Measurements from ENCODE around the gene ADCY4.

Gene ADCY4

DNA sequence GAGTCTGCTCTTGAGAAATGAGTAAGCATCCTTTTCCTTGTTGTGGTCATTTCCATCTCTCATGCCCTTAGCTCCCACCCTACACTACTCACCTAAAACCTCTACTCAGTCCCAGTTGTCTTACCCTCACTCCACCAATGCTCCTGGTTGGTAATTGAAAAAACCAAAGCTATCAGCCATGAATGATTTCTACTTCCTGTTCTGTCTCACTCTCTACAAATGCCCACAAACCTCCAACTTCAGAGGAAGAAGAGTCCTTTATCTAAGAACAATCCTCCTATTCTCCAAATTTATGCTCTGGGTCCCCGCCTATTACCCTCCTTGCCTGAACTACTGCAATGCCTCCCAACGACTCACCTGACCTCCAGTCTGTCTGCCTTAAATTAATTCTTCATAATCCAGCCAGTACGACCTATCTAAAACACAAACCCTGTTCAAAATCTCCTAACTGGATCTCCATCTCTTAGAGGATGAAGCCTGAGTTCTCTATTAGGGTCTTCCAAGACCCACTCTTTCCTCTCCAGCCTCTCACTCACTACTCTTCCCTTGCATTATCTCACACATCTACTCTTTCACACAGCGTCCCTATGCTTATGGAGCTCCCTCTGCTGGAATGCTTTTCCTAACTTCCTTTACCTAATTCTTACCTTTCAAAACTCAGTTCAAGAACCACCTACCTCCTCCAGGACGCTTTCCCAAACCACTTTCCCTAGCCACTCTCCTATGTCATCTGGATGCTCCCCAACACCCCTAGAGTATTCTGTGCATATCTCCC is 37.5 kb downstream of the ADCY4 start:
- no peak for DNase-seq (ENCODE audit: low spot score)

- no peak for DNase-seq (ENCODE audit: low spot score)
Measured at GRCh38 chr14:24296341-24297157, 38.3 kb downstream of the ADCY4 start.

GRCh38 chr14:24293525-24293924 is 41.3 kb downstream of the ADCY4 start:
- DNase-seq (ENCODE audit: low spot score), result no peak

DNA sequence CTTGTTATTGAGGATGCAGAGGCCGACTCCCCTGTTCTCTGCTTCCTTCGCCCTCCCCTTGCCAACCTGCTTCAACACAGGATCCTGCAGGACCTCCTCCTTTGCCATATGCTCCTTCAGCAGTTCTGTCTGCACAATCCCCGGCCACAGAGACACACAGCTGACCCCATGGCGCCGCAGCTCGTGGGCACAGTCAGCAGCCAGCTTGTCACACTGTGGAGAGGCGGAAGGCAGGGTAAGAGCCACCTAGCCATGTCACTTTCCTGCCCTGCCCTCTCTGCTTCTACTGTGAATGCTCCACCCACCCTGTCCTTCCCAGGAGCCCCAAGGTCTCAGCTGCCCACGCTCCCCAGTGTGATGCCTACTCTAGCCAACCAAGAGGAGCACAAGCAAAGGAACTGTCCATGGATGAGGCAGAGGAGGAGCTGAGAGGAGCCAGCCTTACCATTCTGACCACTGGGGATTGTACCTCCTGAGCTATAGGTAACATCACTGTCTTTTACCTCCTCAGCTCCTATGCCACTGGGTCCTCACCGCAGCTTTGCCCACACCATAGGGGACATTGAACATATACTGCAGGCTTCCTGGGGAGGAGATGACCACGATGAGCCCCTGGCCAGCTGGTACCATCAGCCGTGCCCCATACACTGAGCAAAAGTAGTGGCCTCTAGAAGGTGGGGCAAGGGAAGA is 42.6 kb downstream of the ADCY4 start:
- DNase-seq (ENCODE audit: low spot score), result no peak

GRCh38 chr14:24291446-24292117 is 43.3 kb downstream of the ADCY4 start:
- DNase-seq (ENCODE audit: low spot score), result no peak

- DNase-seq (ENCODE audit: low spot score), result no peak
Measured at GRCh38 chr14:24290746-24291145, 44.1 kb downstream of the ADCY4 start.

- DNase-seq (ENCODE audit: low spot score), result no peak
Measured at GRCh38 chr14:24289649-24290280, 45.1 kb downstream of the ADCY4 start.

DNA sequence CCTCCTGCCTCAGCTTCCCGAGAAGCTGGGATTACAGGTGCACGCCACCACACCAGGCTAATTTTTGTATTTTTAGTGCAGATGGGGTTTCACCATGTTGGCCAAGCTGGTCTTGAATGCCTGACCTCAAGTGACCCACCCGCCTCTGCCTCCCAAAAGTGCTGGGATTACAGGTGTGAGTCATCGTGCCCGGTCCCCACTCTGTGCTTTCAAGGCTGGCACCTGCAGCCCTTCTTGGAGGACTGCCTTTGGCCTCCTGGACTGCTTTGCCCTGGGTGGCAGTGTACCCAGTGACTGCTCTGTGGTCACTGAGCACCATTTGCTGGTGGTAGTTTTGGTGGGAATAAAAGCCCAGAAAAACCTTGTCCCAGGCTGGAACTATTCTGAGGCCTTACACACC is 47.9 kb downstream of the ADCY4 start:
- DNase-seq (ENCODE audit: low spot score), result no peak

DNA sequence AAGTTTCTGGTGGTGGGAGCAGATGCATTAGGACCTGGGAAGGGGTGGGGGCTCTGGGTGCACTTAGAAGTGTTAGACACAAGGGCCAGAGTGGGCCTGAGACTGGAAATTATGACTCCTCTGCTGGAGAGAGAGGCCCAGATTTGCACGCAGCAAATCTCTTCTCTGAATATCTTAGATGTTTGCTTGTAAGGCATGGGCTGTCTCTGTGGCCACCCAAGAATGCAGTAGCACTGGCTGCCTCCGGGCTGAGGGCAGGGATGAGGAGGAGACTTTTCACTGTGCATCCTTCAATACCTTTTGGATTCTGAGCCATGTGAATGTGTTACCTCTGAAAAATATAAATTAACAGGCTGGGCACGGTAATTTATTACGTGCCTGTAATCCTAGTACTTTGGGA is 49.5 kb downstream of the ADCY4 start:
- DNase-seq (ENCODE audit: low spot score), result no peak

DNA sequence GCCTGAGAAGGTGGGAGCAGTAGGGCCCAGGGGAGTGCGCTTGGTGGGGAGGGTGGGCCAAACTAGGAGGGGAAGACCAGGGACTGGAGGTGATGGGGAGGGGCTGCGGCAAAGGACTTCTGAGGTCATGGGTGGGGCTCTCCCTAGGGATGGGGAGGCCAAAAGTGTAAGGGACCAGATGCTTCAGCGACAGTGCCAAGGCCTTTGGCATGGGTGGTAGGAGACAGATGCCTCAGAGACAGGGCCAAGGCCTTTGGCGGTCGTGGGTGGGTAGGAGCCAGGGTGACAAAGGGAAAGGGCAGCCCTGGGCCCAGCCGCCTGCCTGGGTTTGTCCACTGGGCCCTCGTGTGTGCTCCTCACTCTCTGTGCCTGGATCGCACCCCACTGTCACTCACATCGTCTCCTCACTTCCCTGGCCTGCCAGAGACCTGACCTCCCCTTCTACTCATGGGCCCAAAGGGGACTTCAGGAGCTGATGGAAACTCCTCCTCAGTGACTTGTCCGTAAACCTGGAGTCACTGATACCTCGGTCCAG is 50.3 kb downstream of the ADCY4 start:
- no peak for DNase-seq (ENCODE audit: low spot score)

GRCh38 chr14:24283796-24284460 is 50.9 kb downstream of the ADCY4 start:
- no peak for DNase-seq (ENCODE audit: low spot score)

- no peak for DNase-seq (ENCODE audit: low spot score)
Measured at GRCh38 chr14:24282736-24283135, 52.1 kb downstream of the ADCY4 start.

- no peak for DNase-seq (ENCODE audit: low spot score)
Measured at GRCh38 chr14:24281636-24282035, 53.2 kb downstream of the ADCY4 start.

- DNase-seq (ENCODE audit: low spot score), result no peak
Measured at GRCh38 chr14:24280797-24281460, 53.9 kb downstream of the ADCY4 start.

GRCh38 chr14:24279301-24280186 is 55.3 kb downstream of the ADCY4 start:
- no peak for DNase-seq (ENCODE audit: low spot score)

GRCh38 chr14:24278424-24278823 is 56.4 kb downstream of the ADCY4 start:
- DNase-seq (ENCODE audit: low spot score), result no peak

- DNase-seq (ENCODE audit: low spot score), result no peak
Measured at GRCh38 chr14:24277606-24278321, 57.1 kb downstream of the ADCY4 start.

DNA sequence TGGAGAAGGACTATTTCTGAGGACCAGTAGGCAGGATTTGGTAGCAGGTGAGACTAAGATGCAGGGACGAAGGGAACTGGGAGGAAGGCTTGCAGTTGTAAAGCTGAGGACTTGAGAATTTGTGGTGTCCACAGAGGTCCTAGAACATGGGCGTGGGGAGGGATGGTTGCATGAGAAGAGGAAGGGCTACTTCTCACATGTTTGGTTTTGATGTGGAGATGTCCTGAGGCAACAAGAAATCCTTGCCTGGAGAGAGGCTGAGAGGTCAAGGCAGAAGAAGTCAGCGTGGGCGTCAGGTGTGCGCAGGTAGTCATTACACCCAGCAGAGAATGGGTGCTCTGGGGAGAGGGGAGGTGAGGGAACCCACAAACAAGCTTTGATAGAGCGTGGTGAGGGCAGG is 57.8 kb downstream of the ADCY4 start:
- no peak for DNase-seq (ENCODE audit: low spot score)

DNA sequence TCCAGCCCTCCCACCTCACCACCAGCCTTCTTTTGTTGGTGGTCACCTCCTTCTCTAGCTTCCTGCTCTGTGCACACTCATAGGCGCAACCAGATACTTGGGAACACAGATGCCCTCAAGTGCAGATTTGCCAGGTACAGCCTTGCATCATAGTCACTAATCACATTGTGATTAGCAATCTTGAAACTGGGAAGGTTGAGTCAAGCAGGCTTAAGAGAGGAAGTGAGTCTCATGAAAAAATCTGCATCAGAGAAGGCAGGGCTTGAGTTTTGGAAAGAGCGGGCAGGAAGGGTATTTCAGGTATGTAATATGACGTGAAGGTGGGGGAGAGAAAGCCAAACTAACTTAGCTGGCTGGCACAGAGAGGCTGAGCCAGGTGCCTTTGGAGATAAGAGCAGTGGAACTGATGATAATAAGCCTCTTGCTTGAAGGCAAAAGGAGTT is 60.7 kb downstream of the ADCY4 start:
- DNase-seq (ENCODE audit: low spot score), result no peak

All from left forelimb (tissue), 1 donor.